NCI-H2107 (cell line): ENCODE data around the gene NDRG4.

Experiments
- DNase-seq: peaks from one replicate; lab custom pipeline; 2025; lab: John Stamatoyannopoulos, UW

The NDRG4 gene

GRCh38 chr16:58499615-58500351 is at the start of gene NDRG4:
TSS of gene NDRG4 (plus strand) at chr16:58500143. CDS start at chr16:58500249, 106 bp downstream.
- DNase-seq = peak; percentile 65

- DNase-seq = no peak
Observed at GRCh38 chr16:58450590-58450989, 49.4 kb upstream of the NDRG4 start.

GRCh38 chr16:58451265-58451689 is 48.7 kb upstream of the NDRG4 start:
- no peak for DNase-seq

- DNase-seq = no peak
Observed at GRCh38 chr16:58451945-58452401, 48.0 kb upstream of the NDRG4 start.

- DNase-seq = no peak
Observed at GRCh38 chr16:58452640-58453039, 47.3 kb upstream of the NDRG4 start.

- no peak for DNase-seq
Observed at GRCh38 chr16:58454178-58454577, 45.8 kb upstream of the NDRG4 start.

GRCh38 chr16:58454856-58455255 is 45.1 kb upstream of the NDRG4 start:
- no peak for DNase-seq

GRCh38 chr16:58455750-58456149 is 44.2 kb upstream of the NDRG4 start:
- DNase-seq = no peak

- DNase-seq = no peak
Observed at GRCh38 chr16:58456193-58456592, 43.8 kb upstream of the NDRG4 start.

- DNase-seq = no peak
Observed at GRCh38 chr16:58458606-58459343, 41.2 kb upstream of the NDRG4 start.

GRCh38 chr16:58459344-58460218 is 40.4 kb upstream of the NDRG4 start:
- no peak for DNase-seq

- DNase-seq = no peak
Observed at GRCh38 chr16:58460219-58460610, 39.7 kb upstream of the NDRG4 start.

GRCh38 chr16:58461056-58461455 is 38.9 kb upstream of the NDRG4 start:
- no peak for DNase-seq

GRCh38 chr16:58461640-58462039 is 38.3 kb upstream of the NDRG4 start:
- DNase-seq = no peak

- no peak for DNase-seq
Observed at GRCh38 chr16:58462089-58462488, 37.9 kb upstream of the NDRG4 start.

GRCh38 chr16:58462499-58462996 is 37.4 kb upstream of the NDRG4 start:
- no peak for DNase-seq

GRCh38 chr16:58462997-58463941 is 36.7 kb upstream of the NDRG4 start:
- DNase-seq = peak; percentile 25

- DNase-seq = no peak
Observed at GRCh38 chr16:58464047-58464915, 35.7 kb upstream of the NDRG4 start.

GRCh38 chr16:58464916-58465731 is 34.8 kb upstream of the NDRG4 start:
- no peak for DNase-seq
